SK-N-SH (cell line): ENCODE results near the gene ARL4D. TPM values are rescaled to one million over a fixed set of nuclear protein-coding genes. Genes with fewer than 3 reads are reported as not detected.

ENCODE experiments used
- CTCF ChIA-PET: fragments of 300-600, 350-600 bp; formaldehyde crosslinking; extraction: SDS; loops from one replicate; lab custom pipeline; 2021; lab: Yijun Ruan, JAX
- POLR2A ChIA-PET: fragments of 350-600 bp; sonication (Branson Sonifier 250); formaldehyde crosslinking; extraction: SDS; loops from one replicate; lab custom pipeline; 2020; ENCODE audit warnings: antibody characterized with exemption, inconsistent platforms; lab: Yijun Ruan, JAX
- DNase-seq: peaks from one replicate; pipeline ENCODE4 v3.0.0; 2012
- H2AFZ ChIP-seq: fragments of 200-600 bp; sonication (generic); 2 replicates; pipeline ENCODE4 v1.8.1; 2016; ENCODE audit warnings: antibody characterized with exemption, mild to moderate bottlenecking, low read depth
- H3F3A ChIP-seq: fragments of 200-600 bp; sonication (generic); replicated peaks from 2 replicates; pipeline ENCODE3; 2016; ENCODE audit warnings: antibody characterized with exemption, mild to moderate bottlenecking; ENCODE audit not compliant: insufficient read depth
- H3K27ac ChIP-seq, 2 experiments: fragments of 200-500 bp in 1 of 2; fragments of 200-600 bp in 1 of 2; sonication (Bioruptor generic) in 1 of 2; sonication (generic), shearing (Covaris generic) in 1 of 2; 2 replicates each; pipeline versions ENCODE4 v1.5.1 to v1.6.1; 2014 to 2016; ENCODE audit warnings: low read depth in 2 of 2, inconsistent platforms in 1 of 2, low read length in 1 of 2, mild to moderate bottlenecking in 1 of 2, mixed read lengths in 1 of 2
- H3K27me3 ChIP-seq: fragments of 200-600 bp; sonication (generic), shearing (Covaris generic); 2 replicates; pipeline ENCODE4 v1.6.1; 2016; ENCODE audit warnings: mixed run types; ENCODE audit not compliant: insufficient read depth
- H3K36me3 ChIP-seq, 2 experiments: fragments of 200-500 bp in 1 of 2; fragments of 200-600 bp in 1 of 2; sonication (Bioruptor generic) in 1 of 2; sonication (generic) in 1 of 2; replicated peaks in 1 of 2; 2 replicates each; pipeline versions ENCODE3 to v1.5.1; 2014 to 2016; ENCODE audit warnings: low read length in 1 of 2, mild to moderate bottlenecking in 1 of 2; ENCODE audit not compliant: insufficient read depth in 2 of 2, control insufficient read depth in 1 of 2
- H3K4me1 ChIP-seq, 2 experiments: fragments of 200-500 bp in 1 of 2; fragments of 200-600 bp in 1 of 2; sonication (Bioruptor generic) in 1 of 2; sonication (generic), shearing (Covaris generic) in 1 of 2; 2 replicates each; pipeline versions ENCODE4 v1.5.1 to v1.6.1; 2014 to 2016; ENCODE audit warnings: low read depth in 1 of 2, low read length in 1 of 2, mixed run types in 1 of 2; ENCODE audit not compliant: insufficient read depth in 2 of 2, control insufficient read depth in 1 of 2
- H3K4me2 ChIP-seq: fragments of 200-600 bp; sonication (generic), shearing (Covaris generic); 2 replicates; pipeline ENCODE4 v1.6.1; 2017; ENCODE audit warnings: mixed run types
- H3K4me3 ChIP-seq, 2 experiments: fragments of 200-500 bp in 1 of 2; fragments of 200-600 bp in 1 of 2; sonication (Bioruptor generic) in 1 of 2; sonication (generic), shearing (Covaris generic) in 1 of 2; 2 replicates each; pipeline versions ENCODE4 v1.5.1 to v1.8.1; 2014 to 2016; ENCODE audit warnings: low read depth in 2 of 2, inconsistent platforms in 1 of 2, low read length in 1 of 2, mild to moderate bottlenecking in 1 of 2, mixed read lengths in 1 of 2, moderate library complexity in 1 of 2
- H3K79me2 ChIP-seq: fragments of 200-600 bp; sonication (generic); 2 replicates; pipeline ENCODE4 v1.8.1; 2017; ENCODE audit warnings: mild to moderate bottlenecking; ENCODE audit not compliant: insufficient read depth
- H3K9ac ChIP-seq: fragments of 200-600 bp; sonication (generic); 2 replicates; pipeline ENCODE4 v1.6.1; 2017; ENCODE audit warnings: mixed run types
- H3K9me2 ChIP-seq: fragments of 200-600 bp; sonication (generic); 2 replicates; pipeline ENCODE4 v1.6.1; 2017; ENCODE audit warnings: mixed run types
- H3K9me3 ChIP-seq: fragments of 200-600 bp; sonication (generic); 2 replicates; pipeline ENCODE4 v1.6.1; 2017; ENCODE audit warnings: mixed run types, mild to moderate bottlenecking, moderate library complexity
- H4K20me1 ChIP-seq: fragments of 200-600 bp; sonication (generic); 2 replicates; pipeline ENCODE4 v1.6.1; 2017; ENCODE audit warnings: mild to moderate bottlenecking, mixed run types; ENCODE audit not compliant: insufficient read depth
- POLR2AphosphoS5 ChIP-seq: IDR thresholded peaks from 2 replicates; pipeline ENCODE4 v1.6.1; 2012; ENCODE audit warnings: low read depth, low read length
- RAD21 ChIP-seq: IDR thresholded peaks from 2 replicates; pipeline ENCODE4 v1.6.1; 2012; ENCODE audit warnings: mild to moderate bottlenecking, low read length
- WGBS: methylation state at CpG from one replicate; pipeline ENCODE4 v1.1.6; 2017; ENCODE audit warnings: low lambda C conversion rate; 5-methylcytosine and 5-hydroxymethylcytosine counted together
- polyA plus RNA-seq, 3 experiments: library from polyadenylated mRNA; depleted of rRNA; stranded (reverse); fragments of >200 nt; gene quantifications; 2 replicates each; pipeline ENCODE4 v1.2.3, GENCODE V29; 2012
- small RNA-seq, 7 experiments: library from RNA; depleted of rRNA; stranded (forward); fragments of <200 nt; gene quantifications; one replicate each; pipeline ENCODE3, GENCODE V24; 2012

ARL4D gene
- polyA plus RNA-seq, 1 of the 3 experiments (the other 2 are of a cell fraction) = 29.5 TPM

DNA sequence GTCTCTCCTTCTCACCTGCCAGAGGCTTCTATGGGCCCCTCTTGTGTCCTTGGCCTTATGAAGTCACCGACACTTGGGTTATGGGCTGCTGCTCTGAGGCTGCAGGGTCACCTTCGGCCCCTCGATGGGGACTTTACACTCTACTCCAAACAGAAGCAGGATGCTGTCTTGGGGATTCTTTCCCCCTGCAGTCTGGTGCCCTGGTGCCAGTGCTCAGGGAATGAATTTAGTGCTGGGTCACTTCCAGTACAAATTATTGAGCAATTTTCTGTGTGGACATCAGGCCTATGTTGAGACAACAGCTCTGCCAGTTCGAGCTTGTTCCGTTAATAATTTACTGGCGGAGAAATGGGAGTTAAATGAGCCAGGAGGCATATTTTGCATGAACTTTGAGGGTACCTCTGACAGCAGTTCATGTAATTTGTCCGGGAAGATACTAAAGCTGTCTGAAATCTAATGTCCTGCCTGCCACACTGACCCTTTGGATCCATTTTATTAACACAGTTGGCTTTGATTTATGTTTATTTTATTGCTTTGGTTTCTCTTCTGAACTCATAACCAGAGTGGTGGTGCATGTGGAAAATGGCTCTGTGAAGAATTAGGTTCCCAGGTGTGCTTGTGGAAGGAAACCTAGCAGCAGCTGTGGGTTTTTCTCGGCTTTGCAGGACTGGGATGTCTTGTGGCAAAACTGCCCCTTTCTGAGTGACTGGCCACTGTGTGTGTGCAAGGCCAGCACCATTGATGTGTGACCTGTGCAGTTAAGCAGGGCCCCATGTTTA, 50.9 kb downstream of the ARL4D start:
- H3K27ac ChIP-seq = no peak overlapping the region
- H3K36me3 ChIP-seq = no peaks in the 10 kb centered on the region
- DNase-seq = no peak
- H2AFZ ChIP-seq = no peak overlapping the region
- H3K9me2 ChIP-seq = no peaks in the 10 kb centered on the region
- no peaks in the 10 kb centered on the region for H3K79me2 ChIP-seq
- no peaks in the 10 kb centered on the region for H3K9me3 ChIP-seq
- H3F3A ChIP-seq = no peaks in the 10 kb centered on the region
- no peaks in the 10 kb centered on the region for H3K4me1 ChIP-seq
- H4K20me1 ChIP-seq = no peaks in the 10 kb centered on the region
- no peak overlapping the region for H3K4me2 ChIP-seq
- no peaks in the 10 kb centered on the region for H3K27me3 ChIP-seq
- CTCF ChIA-PET = interaction anchor here (1.1 to 1.6 kb wide), 2 partner anchors 34 to 56 kb away, joined by 4 to 5 read pairs; partner anchors contain the start of gene DHX8
- H3K4me3 ChIP-seq = no peak overlapping the region
- no peak for TF ChIP-seq RAD21
- no peak for TF ChIP-seq POLR2AphosphoS5
- 68% methylated on average over 8 of the region's 8 CpGs for WGBS
- POLR2A ChIA-PET = no interaction called here
- H3K9ac ChIP-seq = no peak overlapping the region

Small RNA genes lying within 50 kb of the gene (small RNA-seq; reads per million reads assigned to genes)
- gene RNU6-1137P (0 reads per million in 7 experiments), gene RNU6-406P (0 reads per million in 7 experiments), gene RNU6-470P (0 reads per million in 7 experiments)

Other genes starting within 250 kb of the ARL4D start
- gene NBR1, start 227.8 kb upstream of the ARL4D start, polyA plus RNA-seq (2012; rRNA removed) = 41.4 and 62.5 TPM in 2 replicates
- gene TMEM106A, start 187.1 kb upstream of the ARL4D start, polyA plus RNA-seq (2012; rRNA removed) = 0.03 and 0.12 TPM in 2 replicates
- gene CCDC200, start 170.4 kb upstream of the ARL4D start, polyA plus RNA-seq (2012; rRNA removed) = not detected in 2 replicates
- gene RNU2-1, start 165.0 kb upstream of the ARL4D start, polyA plus RNA-seq (2012; rRNA removed) = not detected in 2 replicates
- 31.3 and 35.1 TPM in 2 replicates for gene DHX8, start 85.0 kb downstream of the ARL4D start, polyA plus RNA-seq (2012; rRNA removed)
- gene ETV4, start 147.3 kb downstream of the ARL4D start, polyA plus RNA-seq (2012; rRNA removed) = 27.3 and 33.2 TPM in 2 replicates